Thoracic aorta (tissue), 2 donors: ENCODE measurements around the gene TENM4. TPM values are rescaled to one million over a fixed set of nuclear protein-coding genes. Genes with fewer than 3 reads are reported as not detected.

Experiments used
- ATAC-seq: fragments of 150-250 bp; one replicate; pipeline ENCODE4 v1.8.0; 2017; ENCODE audit warnings: low read depth; ENCODE audit not compliant: insufficient number of reproducible peaks, low FRiP score
- DNase-seq: peaks from one replicate; pipeline ENCODE4 v3.0.0-alpha.2; 2020; ENCODE audit warnings: low spot score
- H3K27ac ChIP-seq, 2 donors: fragments of 200-600 bp; sonication (generic); 1 replicate in 1 of 2; 2 replicates in 1 of 2; pipeline ENCODE4 v1.5.1; 2016; ENCODE audit warnings: mild to moderate bottlenecking in 2 of 2, moderate library complexity in 2 of 2
- H3K27me3 ChIP-seq: fragments of 200-600 bp; sonication (generic); replicated peaks from 2 replicates; pipeline ENCODE4 v1.6.0; 2016; ENCODE audit warnings: mild to moderate bottlenecking; ENCODE audit not compliant: insufficient read depth
- H3K36me3 ChIP-seq: fragments of 200-600 bp; sonication (generic); one replicate; pipeline ENCODE4 v1.5.1; 2016
- H3K4me1 ChIP-seq, 2 donors: fragments of 200-600 bp; sonication (generic); 1 replicate in 1 of 2; 2 replicates in 1 of 2; pipeline versions ENCODE4 v1.5.1 to v1.6.0; 2016; ENCODE audit warnings: low read depth in 2 of 2, mild to moderate bottlenecking in 1 of 2; ENCODE audit not compliant: control insufficient read depth in 1 of 2
- H3K4me3 ChIP-seq: fragments of 200-600 bp; sonication (generic); 2 replicates; pipeline ENCODE4 v1.5.1; 2016; ENCODE audit warnings: mild to moderate bottlenecking
- H3K9me3 ChIP-seq: fragments of 200-600 bp; sonication (generic); 2 replicates; pipeline ENCODE4 v1.5.1; 2016
- total RNA-seq, 2 donors: library from RNA; depleted of rRNA; stranded (reverse); fragments of >200 nt; gene quantifications; one replicate each; pipeline versions ENCODE4 v1.1.0 to v1.2.3, GENCODE V29; 2016
- TF ChIP-seq, protein P1 (sequence below): fragments of 200-600 bp; sonication (generic); IDR thresholded peaks from one replicate; pipeline ENCODE4 v1.5.1; 2019; ENCODE audit warnings: antibody characterized with exemption

The TENM4 gene
- total RNA-seq, 2 donors from 2014 or later = 6.1 to 13.3 TPM

DNA sequence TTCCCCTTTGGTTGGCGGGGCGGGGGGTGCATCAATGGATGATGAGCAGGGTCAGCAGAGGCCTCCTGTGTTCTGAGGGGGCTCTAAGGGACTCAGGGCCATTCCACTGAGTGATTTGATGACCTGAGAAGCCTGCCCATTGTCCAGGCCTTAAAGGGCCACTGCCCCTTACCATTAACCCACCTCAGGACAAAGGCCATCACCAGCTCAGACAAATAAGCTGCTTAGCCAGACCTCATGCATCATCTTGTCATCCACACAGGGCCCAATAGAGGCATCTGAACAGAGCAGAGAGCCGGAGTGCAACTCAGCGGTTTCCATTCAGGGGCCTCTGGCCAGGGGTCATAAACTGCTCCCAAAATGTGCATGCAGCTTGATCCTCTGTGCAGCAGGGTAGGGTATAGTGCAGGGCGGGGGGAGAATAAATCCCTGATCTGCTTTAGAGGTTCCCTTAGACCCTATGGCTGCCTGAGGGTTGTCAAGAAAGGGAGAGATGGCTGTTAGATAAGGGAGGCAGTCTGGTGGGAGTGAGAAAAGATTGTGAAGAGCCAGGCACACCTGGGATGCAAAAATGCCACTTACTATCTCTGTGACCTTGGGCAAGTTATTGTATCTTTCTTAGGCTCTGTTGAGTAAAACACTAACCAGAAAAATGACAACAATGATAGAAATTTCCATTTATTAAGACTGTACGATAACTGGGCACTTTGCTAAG, 490.7 kb downstream of the TENM4 start:
- Histone ChIP-seq H3K27ac (no peak overlapping the region), H3K36me3 (no peaks in the 10 kb centered on the region), H3K27me3 (no peaks in the 10 kb centered on the region), H3K9me3 (no peaks in the 10 kb centered on the region), H3K4me1 (no peaks in the 10 kb centered on the region), H3K4me3 (no peak overlapping the region)
- DNase-seq (no peak), ATAC-seq (no peak)
- TF ChIP-seq, protein P1, sequence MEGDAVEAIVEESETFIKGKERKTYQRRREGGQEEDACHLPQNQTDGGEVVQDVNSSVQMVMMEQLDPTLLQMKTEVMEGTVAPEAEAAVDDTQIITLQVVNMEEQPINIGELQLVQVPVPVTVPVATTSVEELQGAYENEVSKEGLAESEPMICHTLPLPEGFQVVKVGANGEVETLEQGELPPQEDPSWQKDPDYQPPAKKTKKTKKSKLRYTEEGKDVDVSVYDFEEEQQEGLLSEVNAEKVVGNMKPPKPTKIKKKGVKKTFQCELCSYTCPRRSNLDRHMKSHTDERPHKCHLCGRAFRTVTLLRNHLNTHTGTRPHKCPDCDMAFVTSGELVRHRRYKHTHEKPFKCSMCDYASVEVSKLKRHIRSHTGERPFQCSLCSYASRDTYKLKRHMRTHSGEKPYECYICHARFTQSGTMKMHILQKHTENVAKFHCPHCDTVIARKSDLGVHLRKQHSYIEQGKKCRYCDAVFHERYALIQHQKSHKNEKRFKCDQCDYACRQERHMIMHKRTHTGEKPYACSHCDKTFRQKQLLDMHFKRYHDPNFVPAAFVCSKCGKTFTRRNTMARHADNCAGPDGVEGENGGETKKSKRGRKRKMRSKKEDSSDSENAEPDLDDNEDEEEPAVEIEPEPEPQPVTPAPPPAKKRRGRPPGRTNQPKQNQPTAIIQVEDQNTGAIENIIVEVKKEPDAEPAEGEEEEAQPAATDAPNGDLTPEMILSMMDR = no peak

DNA sequence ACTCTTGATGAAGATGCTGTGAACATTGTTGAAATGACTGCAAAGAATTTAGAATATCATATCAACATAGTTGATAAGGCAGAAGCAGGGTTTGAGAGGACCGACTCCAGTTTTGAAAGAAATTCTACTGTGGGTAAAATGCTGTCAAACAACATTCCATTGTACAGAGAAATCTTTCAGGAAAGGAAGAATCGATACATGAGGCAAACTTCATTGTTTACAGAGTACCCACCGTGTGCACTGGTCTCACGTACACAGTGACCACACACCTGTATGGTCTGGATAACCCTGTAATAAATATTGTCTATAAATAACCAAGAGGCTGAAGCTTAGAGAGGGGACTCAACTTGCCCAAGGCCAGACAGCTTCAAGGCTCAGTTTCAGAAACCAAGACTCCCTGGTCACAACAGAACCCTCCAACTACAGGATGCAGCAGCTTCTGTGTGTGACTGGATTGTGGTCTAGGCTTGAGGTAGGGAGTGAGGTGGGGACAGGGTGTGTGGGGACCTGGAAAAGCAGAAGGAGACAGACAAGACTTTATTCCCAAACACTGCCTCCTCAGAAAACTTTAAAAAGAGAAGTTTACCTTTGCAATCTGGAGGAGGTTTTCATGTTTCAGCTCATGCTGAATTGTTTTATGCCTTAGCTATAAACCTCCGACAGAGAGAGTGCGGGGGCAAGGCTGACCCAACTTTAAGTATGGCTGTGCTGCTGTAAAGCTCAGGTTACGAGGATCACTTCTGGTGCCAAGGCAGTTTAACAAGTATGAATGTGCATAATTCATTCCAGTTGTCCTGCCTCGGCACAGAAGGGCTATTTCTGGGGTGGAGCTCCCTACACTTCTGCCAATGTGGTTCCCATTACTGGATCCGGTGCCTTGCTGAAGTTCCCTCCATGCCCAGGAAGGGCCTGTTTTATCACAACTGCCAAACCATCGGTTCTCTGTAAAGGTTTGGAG, 493.6 kb downstream of the TENM4 start:
- Histone ChIP-seq H3K36me3 (no peaks in the 10 kb centered on the region), H3K4me3 (no peak overlapping the region), H3K27ac (no peak overlapping the region), H3K9me3 (no peaks in the 10 kb centered on the region), H3K27me3 (no peaks in the 10 kb centered on the region), H3K4me1 (no peaks in the 10 kb centered on the region)
- no peak for DNase-seq
- TF ChIP-seq, protein P1 = no peak
- ATAC-seq = no peak

DNA sequence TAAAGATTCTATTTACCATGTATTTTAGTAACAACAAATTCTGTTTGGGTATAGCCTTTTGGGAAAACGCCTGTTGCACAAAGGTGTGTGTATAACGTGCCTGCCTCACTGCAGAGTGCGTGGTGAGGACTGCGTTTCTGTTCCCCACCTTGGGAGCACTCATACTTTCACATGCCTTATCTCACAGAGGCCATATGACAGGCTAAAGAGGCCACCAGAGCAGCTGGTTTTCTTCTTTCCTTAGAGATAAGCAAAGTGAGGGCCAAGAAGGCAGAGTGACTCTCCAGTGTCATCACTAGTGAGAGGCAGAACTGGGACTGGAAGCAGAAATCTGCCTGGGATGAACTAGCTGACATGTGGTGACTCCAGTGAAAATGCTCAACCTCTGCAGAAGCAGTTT, 497.0 kb downstream of the TENM4 start:
- ATAC-seq (no peak), DNase-seq (no peak)
- no peaks in the 10 kb centered on the region for H3K27me3 ChIP-seq
- H3K4me3 ChIP-seq = no peak overlapping the region
- TF ChIP-seq, protein P1 = no peak
- H3K27ac ChIP-seq = no peak overlapping the region
- H3K9me3 ChIP-seq = no peaks in the 10 kb centered on the region
- H3K4me1 ChIP-seq = no peaks in the 10 kb centered on the region
- no peaks in the 10 kb centered on the region for H3K36me3 ChIP-seq

DNA sequence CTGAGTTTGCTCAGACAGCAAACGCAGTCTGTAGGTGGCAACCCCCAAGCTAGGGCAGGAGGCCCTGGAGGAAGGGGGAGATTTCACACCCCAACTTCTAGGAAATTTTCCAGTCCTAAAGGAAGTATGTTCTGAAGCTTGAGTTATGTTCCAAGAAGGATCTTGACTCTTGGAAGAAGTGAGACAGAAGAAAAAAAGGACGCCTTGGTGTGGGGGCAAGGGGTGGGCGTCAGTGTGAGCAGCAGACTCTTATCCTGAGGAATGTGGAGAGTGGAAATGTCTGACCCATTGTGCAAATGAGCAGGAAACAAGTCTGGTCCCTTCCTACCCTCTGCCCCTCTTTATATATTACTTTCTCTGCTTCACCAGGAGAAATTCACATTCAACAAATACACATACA, 497.7 kb downstream of the TENM4 start:
- ATAC-seq = no peak
- no peak for DNase-seq
- Histone ChIP-seq H3K27ac (no peak overlapping the region), H3K9me3 (no peaks in the 10 kb centered on the region), H3K4me1 (no peaks in the 10 kb centered on the region), H3K36me3 (no peaks in the 10 kb centered on the region), H3K27me3 (no peaks in the 10 kb centered on the region), H3K4me3 (no peak overlapping the region)
- TF ChIP-seq, protein P1 = no peak

DNA sequence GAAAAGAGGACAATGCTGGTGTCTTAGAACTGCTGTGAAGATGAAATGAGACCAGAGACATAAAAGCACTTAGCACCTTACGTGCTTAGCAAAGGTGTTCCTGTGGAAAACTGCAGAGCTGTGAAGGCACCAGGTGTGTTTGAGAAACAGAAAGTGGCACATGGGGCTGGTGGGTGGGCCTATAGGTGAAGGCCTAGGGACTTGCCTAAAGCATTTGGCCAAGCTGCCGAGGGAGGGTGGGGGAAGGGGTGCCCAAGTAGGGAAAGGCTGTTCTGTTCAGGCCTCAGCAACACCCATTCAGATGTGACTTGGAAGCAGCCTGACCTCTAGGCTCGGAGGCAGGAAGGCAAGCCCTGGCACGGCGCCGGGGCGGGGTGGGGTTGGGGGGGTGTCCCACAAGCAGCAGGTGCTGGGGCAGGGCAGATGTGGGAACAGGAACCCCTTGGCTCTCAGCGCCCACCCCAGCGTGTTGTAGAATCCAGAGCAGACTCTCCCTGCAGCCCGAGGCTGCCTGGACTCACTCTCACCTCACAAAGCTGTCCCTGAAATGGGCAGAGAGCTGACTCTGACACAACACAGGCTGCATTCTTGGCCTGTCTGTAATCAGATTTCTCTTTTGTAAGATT, 499.5 kb downstream of the TENM4 start:
- DNase-seq = no peak
- no peaks in the 10 kb centered on the region for H3K36me3 ChIP-seq
- H3K27ac ChIP-seq = no peak overlapping the region
- ATAC-seq = no peak
- TF ChIP-seq, protein P1 = no peak
- no peaks in the 10 kb centered on the region for H3K4me1 ChIP-seq
- no peaks in the 10 kb centered on the region for H3K9me3 ChIP-seq
- no peaks in the 10 kb centered on the region for H3K27me3 ChIP-seq
- H3K4me3 ChIP-seq = no peak overlapping the region
